ENCODE data around the gene PARP15.

DNA sequence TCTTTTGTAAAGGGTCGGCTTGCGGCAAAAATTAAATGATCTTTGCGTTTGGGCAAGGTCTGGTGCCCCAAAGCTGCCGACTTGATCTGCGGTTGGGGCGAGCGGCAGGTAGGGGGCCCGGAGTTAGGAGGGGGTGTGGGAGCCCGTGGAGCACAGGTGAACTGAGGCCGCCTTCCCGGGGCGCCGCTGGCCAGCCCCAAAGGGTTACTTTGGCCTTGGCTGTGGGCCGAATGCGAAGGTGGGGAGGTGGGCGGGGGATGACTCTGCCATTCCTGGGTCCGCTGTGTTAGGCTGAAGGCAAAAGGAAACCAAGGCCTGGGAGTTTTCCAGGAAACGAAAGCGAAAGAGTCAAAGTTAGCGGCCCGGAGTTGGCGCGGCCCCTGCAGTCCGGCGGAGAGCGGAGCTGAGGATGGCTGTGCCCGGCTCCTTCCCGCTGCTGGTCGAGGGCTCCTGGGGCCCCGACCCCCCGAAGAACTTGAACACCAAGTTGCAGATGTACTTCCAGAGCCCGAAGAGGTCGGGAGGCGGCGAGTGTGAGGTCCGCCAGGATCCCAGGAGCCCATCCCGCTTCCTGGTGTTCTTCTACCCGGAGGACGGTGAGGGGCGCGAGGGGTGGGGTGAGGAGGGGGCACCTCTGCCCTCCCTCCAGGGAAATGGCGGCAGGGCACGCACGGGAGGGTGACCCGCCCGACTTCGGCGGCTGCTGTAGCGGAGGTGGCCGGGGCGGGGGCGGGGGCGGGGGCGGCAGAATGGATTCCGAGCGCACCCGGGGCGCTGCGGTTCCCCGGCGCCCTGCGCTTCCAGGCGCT lies 103.2 kb downstream of the PARP15 start, which contains the start of gene PARP14:
- TF ChIP-seq, protein P1, sequence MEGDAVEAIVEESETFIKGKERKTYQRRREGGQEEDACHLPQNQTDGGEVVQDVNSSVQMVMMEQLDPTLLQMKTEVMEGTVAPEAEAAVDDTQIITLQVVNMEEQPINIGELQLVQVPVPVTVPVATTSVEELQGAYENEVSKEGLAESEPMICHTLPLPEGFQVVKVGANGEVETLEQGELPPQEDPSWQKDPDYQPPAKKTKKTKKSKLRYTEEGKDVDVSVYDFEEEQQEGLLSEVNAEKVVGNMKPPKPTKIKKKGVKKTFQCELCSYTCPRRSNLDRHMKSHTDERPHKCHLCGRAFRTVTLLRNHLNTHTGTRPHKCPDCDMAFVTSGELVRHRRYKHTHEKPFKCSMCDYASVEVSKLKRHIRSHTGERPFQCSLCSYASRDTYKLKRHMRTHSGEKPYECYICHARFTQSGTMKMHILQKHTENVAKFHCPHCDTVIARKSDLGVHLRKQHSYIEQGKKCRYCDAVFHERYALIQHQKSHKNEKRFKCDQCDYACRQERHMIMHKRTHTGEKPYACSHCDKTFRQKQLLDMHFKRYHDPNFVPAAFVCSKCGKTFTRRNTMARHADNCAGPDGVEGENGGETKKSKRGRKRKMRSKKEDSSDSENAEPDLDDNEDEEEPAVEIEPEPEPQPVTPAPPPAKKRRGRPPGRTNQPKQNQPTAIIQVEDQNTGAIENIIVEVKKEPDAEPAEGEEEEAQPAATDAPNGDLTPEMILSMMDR (IDR thresholded peaks at IDR 0.05; ENCODE audit: insufficient read depth, low read depth, low read length): no peak
- no peak for TF ChIP-seq EZH2 (IDR thresholded peaks at IDR 0.05; ENCODE audit: insufficient read depth, low read length)

All from astrocyte (in vitro differentiated cells and primary cell).